Activated CD4-positive, alpha-beta T cell treated with anti-CD3 and anti-CD28 coated beads, Interleukin-2, amount 50 U/mL, for 4 hours (primary cell): ENCODE results near the gene MANSC1.

Experiments
- DNase-seq, 2 experiments: peaks; one replicate each; pipeline ENCODE4 v3.0.0-alpha.2; 2020

The MANSC1 gene

DNA sequence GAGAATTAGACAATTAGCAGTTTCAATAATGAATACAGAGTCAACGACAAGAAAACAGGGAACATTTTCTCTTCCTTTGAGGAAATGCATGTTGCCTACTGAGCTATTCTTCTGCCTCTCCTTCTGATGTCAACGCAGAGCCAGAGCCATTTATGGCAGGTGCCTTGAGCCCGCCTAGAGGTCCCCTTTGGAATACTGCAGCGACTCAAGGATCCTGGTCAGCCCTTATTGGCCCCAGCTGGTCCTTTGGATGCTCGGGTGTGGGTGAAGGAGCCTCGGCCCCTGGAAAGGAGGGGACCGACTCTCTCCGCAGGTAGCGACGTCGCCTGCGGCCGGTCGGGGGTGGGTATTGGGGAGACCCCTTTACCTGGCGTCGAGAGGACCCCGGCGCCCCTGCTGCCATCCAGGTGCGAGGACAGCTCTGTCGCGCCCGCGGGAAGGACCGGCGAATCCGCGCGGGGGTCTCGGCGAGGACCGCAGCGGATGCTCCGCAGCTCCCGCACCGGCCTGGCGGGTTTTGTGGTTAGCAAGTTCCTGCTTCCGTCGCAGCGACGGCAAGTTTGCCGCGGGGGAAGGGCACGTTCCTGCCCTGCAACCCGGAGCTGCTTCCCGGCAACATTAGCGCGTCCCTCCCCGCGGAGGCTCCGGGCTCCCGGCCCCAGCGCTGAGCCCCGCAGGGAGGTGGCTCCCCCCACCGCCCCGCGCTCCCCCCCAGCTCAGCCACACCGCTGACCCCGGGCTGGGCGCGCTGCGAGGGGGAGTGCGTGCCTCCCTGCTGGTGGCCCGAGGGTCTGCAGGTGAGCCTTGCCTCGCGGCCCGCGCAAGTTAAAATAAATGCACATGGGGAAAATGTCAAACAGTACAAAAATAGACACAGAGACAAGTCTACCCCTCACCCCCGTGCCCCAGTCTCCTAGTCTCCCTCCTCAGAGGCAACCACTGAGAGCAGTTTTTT lies at the start of gene MANSC1:
Gene MANSC1 (minus strand): TSS at position 532 of the 955 bp plus-strand sequence. CDS start 6,928 bp downstream, outside the sequence.
- DNase-seq = peak; percentile 23 to 25

DNA sequence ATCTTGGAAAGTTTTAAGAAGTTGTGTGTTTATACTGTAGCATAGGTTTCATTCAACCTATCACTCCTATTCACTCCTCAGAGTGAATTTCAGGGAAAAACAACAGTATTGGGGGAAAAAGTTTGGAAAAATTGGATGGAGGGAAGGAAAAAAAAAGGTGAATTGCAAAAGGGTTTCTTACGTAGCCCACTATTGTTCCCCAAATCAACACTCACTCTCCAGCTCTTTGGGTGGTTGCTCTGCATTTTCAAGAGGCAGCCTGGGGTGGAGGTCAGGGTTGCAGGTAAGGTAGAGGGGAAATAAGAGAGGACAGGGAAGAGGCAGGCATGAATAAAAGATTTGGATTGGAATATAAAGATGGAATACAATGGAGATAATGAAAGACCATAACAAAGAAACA lies 49.1 kb upstream of the MANSC1 start:
- DNase-seq = no peak

DNA sequence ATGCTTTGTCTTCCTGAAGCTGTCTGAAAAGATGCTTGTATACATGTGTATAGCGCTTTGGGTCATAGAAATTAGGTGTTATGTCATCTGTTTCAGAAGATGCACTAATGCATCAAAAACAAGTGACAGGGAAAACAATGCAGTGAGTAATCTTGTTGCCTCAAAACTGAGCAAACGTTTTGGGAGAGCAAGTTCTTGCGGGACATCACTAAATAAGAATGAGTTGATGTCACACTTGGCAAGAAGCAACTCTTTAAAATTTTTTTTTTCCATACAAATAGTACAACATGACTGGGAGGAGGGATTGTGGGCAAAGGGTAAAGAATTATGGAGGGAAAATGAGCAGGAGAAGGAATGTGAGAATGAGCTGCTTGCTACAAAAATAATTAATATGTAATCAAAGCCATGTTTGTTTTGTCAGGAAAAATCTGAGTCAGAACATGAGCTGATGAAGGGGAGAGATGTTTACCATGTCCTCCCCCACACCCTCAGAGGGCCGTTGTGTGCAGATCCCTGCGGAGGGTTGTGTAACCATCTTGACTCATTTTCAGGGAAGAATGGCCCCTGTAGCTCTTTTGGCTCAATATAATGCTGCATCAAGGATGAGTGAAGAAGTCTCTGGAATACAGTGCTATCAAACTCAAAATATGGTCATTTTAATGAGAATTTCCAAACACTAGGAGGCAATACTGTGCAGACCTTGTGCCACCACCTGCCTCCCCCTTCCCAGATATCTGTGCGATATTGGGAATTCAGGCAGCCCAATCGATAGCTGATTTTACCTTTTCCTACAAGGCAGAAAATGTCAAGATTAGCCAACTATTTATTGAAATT lies 48.2 kb upstream of the MANSC1 start:
- no peak for DNase-seq

DNA sequence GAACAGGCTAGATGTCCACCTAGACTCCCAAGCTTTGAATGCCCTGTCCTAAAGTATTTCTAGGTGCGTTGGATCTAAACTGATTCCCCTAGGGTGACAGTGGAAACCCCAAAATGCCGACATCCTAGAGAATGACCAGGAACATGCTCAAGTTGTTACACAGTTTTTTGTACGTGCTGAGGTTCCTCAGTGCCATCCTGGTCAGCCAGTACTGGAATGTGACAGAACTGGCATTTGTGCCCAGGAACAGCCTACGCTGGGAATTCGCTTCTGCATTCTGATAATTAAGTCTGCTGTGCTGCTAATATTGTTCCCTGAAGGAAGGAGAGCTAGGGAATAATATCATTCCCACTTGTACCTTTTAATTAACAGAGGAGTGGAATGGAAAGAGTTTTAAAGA lies 47.1 kb upstream of the MANSC1 start:
- no peak for DNase-seq

DNA sequence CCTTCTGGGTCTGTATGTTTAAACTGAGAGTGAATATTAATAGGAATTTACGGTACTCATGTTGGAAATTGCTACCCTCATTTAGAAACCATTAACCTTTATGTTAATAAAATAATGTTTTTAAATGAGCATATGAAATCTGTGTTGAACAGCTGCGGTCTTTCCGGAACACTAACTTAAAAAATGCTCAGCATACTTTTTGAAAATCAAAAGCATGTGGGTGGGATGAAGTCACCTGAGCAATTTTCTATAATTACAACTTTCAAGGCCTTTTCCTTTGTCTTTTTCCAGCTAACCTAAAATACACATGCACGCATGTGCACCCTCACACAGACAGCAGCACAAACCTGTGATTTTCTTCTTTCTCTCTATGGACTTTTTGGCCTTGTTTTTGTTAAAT lies 46.7 kb upstream of the MANSC1 start:
- no peak for DNase-seq

DNA sequence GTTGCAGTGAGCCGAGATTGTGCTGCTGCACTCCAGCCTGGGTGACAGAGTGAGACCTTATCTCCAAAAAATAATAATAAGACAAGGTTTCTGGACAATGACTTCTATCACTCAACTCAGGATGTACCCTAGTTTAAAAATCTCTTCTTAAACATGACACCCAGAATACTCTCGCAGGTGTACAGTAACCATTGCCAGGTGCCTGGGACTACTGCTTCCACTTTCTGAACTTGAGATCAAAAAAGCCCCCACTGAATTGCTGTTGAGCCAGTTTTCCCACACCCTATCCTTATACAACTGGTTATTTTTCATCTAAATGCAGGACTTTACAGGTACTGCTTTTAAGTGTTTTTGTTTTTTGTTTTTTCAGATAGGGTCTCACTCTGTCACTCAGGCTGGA lies 43.1 kb upstream of the MANSC1 start:
- DNase-seq = no peak

DNA sequence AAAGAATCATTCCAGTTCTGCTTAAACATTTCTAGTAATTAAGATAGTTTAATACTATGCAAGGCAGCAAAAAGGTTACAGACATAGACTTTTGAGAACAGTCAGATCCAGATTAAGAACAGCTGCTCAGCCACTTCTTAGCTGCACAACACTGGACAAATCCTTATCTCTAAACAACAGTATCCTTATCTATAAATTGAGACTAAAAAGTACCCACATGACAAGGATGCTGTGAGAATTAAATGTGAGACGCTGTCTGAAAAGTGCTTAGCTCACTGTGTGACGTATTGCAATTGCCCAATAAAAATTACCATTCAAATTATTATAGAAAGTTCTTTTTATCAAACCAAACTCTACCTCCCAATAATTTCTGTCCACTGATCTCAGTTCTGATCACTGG lies 42.4 kb upstream of the MANSC1 start:
- no peak for DNase-seq

DNA sequence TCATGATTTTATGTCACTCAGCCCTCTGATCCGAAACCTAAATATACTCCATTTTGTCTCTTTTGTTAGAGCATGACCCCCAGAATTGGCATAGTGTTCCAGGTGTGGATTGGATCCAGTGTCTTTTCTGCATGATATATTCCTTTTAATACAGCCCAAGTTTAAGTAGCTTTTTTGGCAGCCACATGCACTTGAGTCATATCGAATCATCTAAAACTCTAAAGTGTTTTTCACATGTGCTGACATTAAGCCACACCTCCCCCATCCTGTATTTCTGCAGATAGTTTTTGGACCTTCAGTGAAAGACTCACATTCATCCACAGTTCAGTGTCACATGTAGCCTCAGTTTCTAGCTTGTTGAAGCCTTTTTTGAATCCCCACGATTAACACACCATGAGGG lies 37.5 kb upstream of the MANSC1 start:
- no peak for DNase-seq

DNA sequence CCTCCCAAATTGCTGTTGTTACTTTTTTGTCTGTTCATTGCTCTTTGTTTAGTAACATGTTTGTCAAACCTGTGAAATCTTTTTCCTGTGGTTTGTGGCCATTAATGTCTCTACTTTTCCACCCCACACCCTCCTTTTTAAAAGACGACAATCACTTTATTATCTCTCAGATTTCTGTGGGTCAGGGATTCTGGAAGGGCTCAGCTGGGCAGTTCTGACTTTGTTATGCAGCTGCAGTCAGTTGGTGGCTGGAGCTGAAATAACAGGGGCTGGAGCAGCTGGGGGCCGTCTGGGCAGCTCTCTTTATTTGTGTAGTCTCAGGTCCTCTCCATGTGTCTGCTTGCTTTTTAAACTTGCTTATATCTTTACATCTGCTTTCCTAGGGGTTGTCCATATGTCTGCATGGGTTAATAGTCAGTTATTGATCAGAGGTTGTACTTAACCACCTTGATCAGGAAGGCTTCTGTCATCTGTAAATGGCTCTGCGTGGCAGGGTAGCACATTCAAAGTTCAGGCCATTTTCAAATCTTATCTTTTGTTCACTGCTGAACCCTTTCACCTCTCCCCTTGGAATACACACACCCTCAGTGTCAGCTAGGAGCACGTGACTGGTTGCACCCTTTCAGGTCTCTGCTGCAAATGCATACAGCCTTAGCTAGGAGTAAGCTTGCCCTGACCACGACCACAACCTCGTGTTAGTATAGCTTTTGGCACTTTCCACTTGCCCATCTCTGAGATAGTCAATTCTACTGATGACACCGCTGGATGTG lies 34.7 kb upstream of the MANSC1 start:
- DNase-seq = no peak

DNA sequence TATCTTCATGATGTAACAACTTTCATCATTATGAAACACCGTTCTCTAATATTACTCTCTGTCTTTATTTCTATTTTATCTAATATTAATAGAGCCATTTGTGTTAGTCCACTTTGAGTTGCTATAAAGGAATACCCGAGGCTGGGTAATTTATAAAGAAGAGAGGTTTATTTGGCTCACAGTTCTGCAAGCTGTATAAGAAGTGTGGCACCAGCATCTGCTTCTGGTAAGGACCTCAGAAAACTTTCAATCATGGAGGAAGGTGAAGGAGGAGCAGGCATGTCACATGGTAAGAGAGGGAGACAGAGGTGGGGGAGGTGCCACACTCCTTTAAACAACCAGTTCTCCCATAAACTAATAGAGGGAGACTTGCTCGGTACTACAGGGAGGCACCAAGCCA lies 31.9 kb upstream of the MANSC1 start:
- DNase-seq = no peak

DNA sequence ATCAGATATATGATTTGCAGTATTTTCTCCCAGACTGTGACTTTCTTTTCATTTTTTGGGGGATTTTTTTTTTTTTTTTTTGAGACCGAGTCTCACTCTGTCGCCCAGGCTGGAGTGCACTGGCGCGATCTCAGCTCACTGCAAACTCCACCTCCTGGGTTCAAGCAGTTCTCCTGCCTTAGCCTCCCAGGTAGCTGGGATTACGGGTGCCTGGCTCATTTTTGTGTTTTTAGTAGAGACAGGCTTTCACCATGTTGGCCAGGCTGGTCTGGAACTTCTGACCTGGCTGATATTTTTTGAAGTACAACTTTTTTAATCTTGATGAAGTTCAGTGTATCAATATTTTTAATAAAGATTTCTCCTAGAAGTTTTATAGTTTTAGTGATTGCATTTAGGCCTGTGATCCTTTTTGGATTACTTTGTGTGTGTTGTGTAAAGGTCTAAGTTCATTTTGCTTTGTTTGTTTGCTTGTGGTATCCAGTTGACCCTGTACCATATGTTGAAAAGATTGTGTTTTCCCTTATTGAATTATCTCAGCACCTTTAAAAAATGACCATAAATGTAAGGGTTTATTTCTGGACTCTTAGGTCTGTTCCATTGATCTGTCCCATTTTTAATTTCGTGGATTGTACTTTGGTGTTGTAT lies 31.0 kb upstream of the MANSC1 start:
- no peak for DNase-seq

DNA sequence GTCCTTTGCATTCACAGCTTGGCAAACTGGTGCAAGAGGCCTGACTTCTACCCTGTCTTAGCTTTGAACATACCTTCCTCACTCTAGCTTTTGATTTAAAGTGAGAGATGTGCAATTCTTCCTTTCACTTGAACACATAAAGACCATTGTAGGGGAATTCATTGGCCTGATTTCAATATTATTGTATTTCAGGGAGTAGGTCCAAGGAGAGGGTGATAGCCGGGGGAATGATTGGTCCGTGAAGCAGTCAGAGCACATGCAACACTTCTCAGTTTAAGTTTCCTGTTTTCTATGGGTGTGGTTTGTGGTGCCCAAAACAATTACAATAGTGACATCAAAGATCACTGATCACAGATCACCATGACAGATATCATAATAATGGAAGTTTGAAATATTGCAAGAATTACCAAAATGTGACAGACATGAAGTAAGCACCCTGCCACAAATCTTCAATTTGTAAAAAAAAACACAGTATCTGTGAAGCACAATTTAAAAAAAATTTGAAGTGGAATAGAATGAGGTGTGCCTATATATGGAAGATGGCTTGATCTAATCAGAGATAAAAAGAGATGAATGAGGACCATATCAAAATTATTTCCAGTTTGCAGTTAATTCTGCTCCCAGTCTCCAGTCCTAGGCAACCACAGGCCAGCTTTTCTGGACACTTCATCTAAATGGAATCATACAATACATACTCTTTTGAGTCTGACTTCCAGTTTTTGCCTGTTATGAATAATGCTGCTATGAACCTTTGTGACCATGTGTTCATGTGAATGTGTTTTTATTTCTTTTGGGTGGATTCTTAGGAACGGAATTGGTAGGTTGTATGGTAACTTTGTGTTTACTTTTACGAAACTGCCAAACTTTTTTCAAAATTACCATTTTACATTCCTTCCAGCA lies 30.0 kb upstream of the MANSC1 start:
- DNase-seq = no peak

DNA sequence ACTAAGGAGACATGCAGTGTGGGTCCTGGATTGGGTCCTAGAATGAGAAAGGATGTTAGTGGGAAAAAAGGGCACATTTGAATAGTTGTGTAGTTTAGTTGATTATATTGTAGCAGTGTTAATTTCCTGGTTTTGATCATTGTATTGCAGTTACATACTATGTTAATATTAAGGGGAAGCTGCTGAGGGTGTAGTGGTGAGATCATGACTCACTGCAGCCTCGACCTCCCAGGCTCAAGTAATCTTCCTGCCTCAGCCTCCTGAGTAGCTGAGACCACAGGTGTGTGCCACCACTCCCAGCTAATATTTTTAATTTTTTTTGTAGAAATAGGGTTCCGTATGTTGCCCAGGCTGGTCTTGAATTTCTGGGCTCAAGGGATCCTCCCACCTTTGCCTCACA lies 28.6 kb upstream of the MANSC1 start:
- no peak for DNase-seq

DNA sequence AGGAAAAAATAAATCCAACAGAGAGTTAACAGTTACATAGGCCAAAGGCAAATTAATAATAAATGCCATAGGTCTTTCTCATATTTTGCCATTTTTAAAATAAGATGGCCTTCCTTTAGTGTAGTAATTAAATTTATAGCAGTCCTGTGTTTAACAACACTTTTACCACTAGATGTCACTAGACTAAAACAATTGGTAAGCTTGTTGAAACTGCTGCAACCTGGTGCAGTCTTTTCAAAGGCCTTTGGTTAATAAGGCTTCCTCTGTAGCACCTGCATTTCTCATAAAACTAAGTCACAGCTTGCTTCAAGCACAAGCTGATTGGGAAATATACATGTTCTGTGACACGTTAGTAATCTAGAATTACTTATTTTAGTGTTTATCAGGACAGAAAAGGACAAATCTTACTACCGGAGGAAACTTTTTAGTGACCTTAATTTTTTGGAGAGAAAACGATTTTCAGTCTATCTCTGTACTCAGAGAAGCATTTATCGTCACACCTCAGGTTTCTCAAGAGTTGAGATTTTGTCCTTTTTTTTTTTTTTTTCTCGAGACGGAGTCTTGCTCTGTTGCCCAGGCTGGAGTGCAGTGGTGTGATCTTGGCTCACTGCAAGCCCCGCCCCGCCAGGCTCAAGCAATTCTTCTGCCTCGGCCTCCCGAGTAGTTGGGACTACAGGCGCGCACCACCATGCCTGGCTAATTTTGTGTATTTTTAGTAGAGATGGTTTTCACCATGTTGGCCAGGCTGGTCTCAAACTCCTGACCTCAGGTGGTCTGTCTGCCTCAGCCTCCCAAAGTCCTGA lies 26.8 kb upstream of the MANSC1 start:
- DNase-seq = no peak

DNA sequence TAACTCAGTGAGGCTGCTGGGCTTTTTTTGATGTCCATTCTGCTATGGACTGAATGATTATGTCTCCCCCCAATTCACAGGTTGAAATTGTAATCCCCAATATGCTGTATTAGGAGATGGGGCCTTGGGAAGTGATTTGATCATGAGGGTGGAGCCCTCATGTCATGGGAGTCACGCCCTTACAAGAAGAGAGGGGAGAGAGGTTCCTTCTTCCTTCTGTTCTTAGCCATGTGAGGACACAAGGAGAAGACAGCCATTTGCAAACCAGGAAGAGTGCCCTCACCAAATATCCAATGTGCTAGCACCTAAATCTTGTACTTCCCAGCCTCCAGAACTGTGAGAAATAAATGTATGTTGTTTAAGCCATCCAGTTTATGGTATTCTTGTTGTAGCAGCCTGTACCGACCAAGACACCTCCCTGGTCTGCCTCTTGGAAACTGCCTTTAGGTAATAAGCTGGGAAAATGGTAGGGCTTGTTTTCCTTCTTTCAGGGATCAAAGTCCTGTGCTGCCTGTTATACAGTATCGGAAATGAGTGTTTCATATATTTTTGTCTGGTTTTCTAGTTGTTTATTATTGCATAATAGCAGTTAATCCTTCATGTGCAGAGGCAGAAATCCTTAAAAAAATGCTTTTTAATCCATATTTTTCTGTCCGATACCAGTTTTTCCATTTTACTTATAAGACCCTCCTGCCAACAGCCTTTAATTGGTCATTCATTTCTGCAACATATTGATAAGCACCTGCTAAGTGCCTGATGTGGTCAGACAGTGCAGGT lies 23.1 kb upstream of the MANSC1 start:
- DNase-seq = no peak

DNA sequence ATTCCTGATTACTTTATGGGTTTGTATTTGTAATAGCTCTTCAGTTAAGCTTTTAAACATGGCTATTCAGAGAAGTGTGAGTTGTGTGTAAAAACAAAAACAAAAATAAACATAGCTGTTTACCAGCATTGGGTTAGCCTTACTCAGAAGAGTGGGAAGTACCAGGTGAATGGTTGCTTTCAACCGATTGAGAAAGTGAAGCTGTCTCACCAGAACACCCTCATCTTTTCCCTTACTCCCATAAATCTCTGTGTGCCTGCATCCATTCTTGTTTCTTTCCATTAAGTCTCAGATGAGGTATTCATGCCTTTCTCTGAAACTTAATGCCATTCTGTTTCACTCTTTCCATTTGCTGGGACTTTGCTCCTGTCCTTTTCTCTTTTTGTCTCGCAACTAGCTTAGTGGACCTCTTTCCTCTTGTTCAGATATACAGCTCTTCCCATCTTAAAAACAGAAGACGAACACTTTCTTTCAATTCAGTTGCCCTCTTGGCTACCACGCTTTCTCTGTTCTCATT lies 17.5 kb upstream of the MANSC1 start:
- DNase-seq = no peak

DNA sequence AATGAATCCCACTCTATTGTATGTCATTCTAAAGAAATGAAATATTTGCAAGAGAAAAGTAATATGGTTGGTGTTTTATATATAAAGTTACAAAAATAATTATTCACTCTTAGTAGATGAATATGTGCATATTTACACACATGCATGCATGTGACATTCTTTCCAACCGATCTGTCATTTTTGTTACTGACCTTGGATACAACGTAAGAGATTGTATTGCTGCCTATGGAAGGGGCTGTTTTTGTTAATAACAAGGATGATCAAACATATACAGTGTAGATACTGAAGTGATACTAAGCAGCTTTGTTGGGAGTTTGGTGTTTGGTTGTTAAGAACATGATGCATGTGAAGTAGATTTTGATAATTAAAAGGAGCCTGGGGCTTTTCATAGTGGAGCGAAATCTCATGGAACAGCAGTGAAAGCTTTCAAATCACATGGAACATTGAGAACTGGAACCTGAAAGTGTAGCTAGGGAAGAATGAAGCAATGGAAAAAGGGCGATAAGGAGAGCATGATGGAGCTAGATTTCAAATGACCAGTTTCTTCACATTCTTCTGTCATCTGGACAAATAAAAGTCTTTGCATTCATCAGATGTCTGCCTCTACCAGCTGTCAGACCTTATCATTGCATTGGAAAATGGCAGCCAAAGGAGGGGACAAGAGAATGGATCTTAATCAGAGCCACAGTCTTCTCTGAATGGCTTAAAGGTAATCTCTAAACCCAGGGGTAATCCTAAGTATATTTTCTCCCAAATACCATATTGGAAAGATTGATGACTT lies 16.8 kb upstream of the MANSC1 start:
- DNase-seq = no peak

DNA sequence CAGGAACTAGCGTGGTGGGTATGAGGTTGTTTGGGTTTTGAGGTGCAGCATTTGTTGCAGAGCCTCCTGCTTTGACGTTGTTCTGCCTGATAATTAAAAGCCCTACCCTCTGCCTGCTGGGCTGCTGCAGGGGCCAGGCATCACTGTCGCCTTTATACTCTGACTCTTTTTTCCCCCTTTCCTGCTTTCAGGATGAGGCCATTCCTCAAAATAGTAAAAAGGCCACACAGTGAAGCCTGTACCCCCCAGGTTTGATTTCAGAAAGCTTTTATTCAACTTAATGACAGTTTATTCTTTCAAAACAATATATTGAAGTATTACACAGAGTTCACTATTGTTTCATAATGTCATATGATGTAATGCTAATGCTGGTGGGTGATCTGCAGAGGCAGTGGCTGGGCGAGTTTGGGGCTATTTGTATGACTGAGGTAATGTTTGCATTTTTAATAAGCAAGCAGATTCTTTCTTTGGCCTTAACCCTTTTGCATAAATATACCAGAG lies 15.9 kb upstream of the MANSC1 start:
- no peak for DNase-seq

DNA sequence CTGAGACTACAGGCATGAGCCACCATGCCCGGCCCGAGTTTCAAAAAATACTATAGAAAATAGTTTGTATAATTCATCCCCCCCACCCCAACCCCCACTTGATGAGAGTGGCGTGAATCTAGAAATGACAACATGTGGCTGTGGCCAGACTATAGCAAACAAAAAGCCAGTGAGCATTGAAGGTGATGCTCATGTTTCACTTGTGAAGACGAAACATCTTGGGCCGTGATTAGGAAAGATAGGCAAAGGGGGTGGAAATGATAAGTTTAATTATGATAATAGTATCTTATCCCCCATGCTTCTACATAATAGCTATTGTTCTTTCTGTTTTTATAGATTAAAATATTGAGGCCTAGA lies 15.4 kb upstream of the MANSC1 start:
- DNase-seq = no peak
